Measurements from ENCODE around the gene NKD2.

Gene NKD2

GRCh38 chr5:1032011-1032410, 23.4 kb downstream of the NKD2 start:
- no peak for DNase-seq

GRCh38 chr5:1032551-1033027, 24.0 kb downstream of the NKD2 start:
- no peak for DNase-seq

- no peak for DNase-seq
These were observed 24.6 kb downstream of the NKD2 start for GRCh38 chr5:1033178-1033577.

GRCh38 chr5:1033606-1034420, 25.2 kb downstream of the NKD2 start:
- no peak for DNase-seq

GRCh38 chr5:1034421-1034905, 25.9 kb downstream of the NKD2 start:
- no peak for DNase-seq

- DNase-seq, result no peak
These were observed 26.4 kb downstream of the NKD2 start for GRCh38 chr5:1034986-1035385.

GRCh38 chr5:1035421-1036405, 27.1 kb downstream of the NKD2 start:
- no peak for DNase-seq

- DNase-seq, result no peak
These were observed 28.0 kb downstream of the NKD2 start for GRCh38 chr5:1036504-1037122.

- DNase-seq, result no peak
These were observed 28.6 kb downstream of the NKD2 start for GRCh38 chr5:1037123-1037670.

- DNase-seq, result no peak
These were observed 29.2 kb downstream of the NKD2 start for GRCh38 chr5:1037671-1038416.

- DNase-seq, result no peak
These were observed 30.0 kb downstream of the NKD2 start for GRCh38 chr5:1038417-1039209.

- no peak for DNase-seq
These were observed 30.6 kb downstream of the NKD2 start for GRCh38 chr5:1039210-1039548.

GRCh38 chr5:1039706-1040260, 31.2 kb downstream of the NKD2 start:
- DNase-seq, result no peak

- DNase-seq, result no peak
These were observed 32.0 kb downstream of the NKD2 start for GRCh38 chr5:1040571-1040970.

- no peak for DNase-seq
These were observed 32.9 kb downstream of the NKD2 start for GRCh38 chr5:1041225-1042143.

GRCh38 chr5:1042626-1043025, 34.0 kb downstream of the NKD2 start:
- DNase-seq, result no peak

- DNase-seq, result no peak
These were observed 34.7 kb downstream of the NKD2 start for GRCh38 chr5:1043327-1043726.

- DNase-seq, result no peak
These were observed 35.5 kb downstream of the NKD2 start for GRCh38 chr5:1044117-1044516.

GRCh38 chr5:1045960-1046560, 37.5 kb downstream of the NKD2 start:
- DNase-seq, result no peak
